MCF 10A (cell line): ENCODE results near the gene TPK1. TPM values are rescaled to one million over a fixed set of nuclear protein-coding genes. Genes with fewer than 3 reads are reported as not detected.
"Not testable (repeated sequence)": the region's sequence is repeated elsewhere in the genome, so short reads cannot be mapped to it uniquely, and the experiment has no call there.

Experiments used
- BruUV-seq: library from RNA; stranded (reverse); fragments of 400-500 nt; replicated peaks from 2 replicates; lab custom pipeline; 2021; lab: Mats Ljungman, UMichigan
- CTCF ChIA-PET: fragments of 300-600 bp; sonication (Branson Sonifier 250); formaldehyde crosslinking; extraction: SDS; loops from one replicate; lab custom pipeline; 2021; ENCODE audit warnings: antibody characterized with exemption, inconsistent platforms; lab: Yijun Ruan, JAX
- POLR2A ChIA-PET: fragments of 300-600, 350-650 bp; sonication (Branson Sonifier 250); formaldehyde crosslinking; extraction: SDS; loops from one replicate; lab custom pipeline; 2020; ENCODE audit warnings: antibody characterized with exemption, inconsistent platforms; lab: Yijun Ruan, JAX
- DNase-seq: peaks from one replicate; pipeline ENCODE4 v3.0.0-alpha.2; 2018; ENCODE audit not compliant: unreplicated experiment
- H3K27ac Mint-ChIP-seq: one replicate; pipeline ENCODE4 v1.8.0; 2022; ENCODE audit warnings: mild to moderate bottlenecking, low read depth, mixed read lengths; ENCODE audit not compliant: unreplicated experiment
- H3K27me3 Mint-ChIP-seq: one replicate; pipeline ENCODE4 v1.8.0; 2022; ENCODE audit warnings: mixed read lengths; ENCODE audit not compliant: insufficient read depth, unreplicated experiment
- H3K36me3 Mint-ChIP-seq: one replicate; pipeline ENCODE4 v1.8.0; 2022; ENCODE audit warnings: mild to moderate bottlenecking, moderate library complexity, mixed read lengths; ENCODE audit not compliant: insufficient read depth, unreplicated experiment
- H3K4me1 Mint-ChIP-seq: one replicate; pipeline ENCODE4 v1.8.0; 2022; ENCODE audit warnings: mixed read lengths; ENCODE audit not compliant: insufficient read depth, unreplicated experiment
- H3K4me3 Mint-ChIP-seq: one replicate; pipeline ENCODE4 v1.8.0; 2022; ENCODE audit warnings: mild to moderate bottlenecking, moderate library complexity, mixed read lengths; ENCODE audit not compliant: unreplicated experiment
- H3K9me3 Mint-ChIP-seq: one replicate; pipeline ENCODE4 v1.8.0; 2022; ENCODE audit warnings: mixed read lengths; ENCODE audit not compliant: unreplicated experiment
- intact Hi-C: fragments of 100-400 bp; cut with micrococcal nuclease; formaldehyde crosslinking; loops from 2 replicates; pipeline ENCODE4 v1.14.1; 2022
- total RNA-seq: library from RNA; stranded (reverse); gene quantifications from 2 replicates; pipeline ENCODE4 v1.2.3, GENCODE V29; 2022
- TF ChIP-seq, protein P1 (sequence below): fragments of 200-600 bp; IDR thresholded peaks from one replicate; pipeline ENCODE4 v1.8.0; 2022; ENCODE audit warnings: antibody characterized with exemption, mild to moderate bottlenecking; ENCODE audit not compliant: unreplicated experiment

TPK1 gene
- total RNA-seq, 1 experiment from 2014 or later: 8.8 TPM

DNA sequence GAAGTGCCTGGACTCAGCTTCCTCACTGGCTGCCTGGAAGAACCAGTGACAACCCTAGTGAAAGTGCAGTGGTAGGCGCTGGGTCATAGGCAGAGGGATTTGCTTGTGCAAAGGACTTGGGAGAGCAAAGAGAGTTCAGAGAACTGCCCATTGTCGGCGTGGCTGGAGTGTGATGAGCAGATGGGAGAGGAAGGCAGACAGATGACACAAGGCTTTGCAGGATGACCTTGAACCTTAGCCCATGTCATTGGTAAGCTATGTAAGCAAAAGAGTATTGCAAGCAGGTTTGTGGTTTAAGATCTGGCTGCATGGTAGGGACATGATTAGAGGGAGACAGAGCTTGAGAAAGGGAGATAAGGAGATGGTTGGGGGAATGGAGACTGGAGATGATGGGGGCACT, 397.1 kb downstream of the TPK1 start:
- POLR2A ChIA-PET: no interaction called here
- no peaks in the 10 kb centered on the region for H3K36me3 Mint-ChIP-seq
- no TSS peak for BruUV-seq
- TF ChIP-seq, protein P1, sequence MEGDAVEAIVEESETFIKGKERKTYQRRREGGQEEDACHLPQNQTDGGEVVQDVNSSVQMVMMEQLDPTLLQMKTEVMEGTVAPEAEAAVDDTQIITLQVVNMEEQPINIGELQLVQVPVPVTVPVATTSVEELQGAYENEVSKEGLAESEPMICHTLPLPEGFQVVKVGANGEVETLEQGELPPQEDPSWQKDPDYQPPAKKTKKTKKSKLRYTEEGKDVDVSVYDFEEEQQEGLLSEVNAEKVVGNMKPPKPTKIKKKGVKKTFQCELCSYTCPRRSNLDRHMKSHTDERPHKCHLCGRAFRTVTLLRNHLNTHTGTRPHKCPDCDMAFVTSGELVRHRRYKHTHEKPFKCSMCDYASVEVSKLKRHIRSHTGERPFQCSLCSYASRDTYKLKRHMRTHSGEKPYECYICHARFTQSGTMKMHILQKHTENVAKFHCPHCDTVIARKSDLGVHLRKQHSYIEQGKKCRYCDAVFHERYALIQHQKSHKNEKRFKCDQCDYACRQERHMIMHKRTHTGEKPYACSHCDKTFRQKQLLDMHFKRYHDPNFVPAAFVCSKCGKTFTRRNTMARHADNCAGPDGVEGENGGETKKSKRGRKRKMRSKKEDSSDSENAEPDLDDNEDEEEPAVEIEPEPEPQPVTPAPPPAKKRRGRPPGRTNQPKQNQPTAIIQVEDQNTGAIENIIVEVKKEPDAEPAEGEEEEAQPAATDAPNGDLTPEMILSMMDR: no peak
- no peaks in the 10 kb centered on the region for H3K9me3 Mint-ChIP-seq
- H3K4me1 Mint-ChIP-seq: no peaks in the 10 kb centered on the region
- H3K27me3 Mint-ChIP-seq: no peaks in the 10 kb centered on the region
- no peak overlapping the region for H3K4me3 Mint-ChIP-seq
- CTCF ChIA-PET: interaction anchor here (0.5 to 7.7 kb wide), 7 partner anchors 12 to 387 kb away, joined by 3 to 94 read pairs (median 15); partner anchors contain the start of gene NOBOX
- no peak for DNase-seq
- H3K27ac Mint-ChIP-seq: no peak overlapping the region
- intact Hi-C loops: no loop called here

DNA sequence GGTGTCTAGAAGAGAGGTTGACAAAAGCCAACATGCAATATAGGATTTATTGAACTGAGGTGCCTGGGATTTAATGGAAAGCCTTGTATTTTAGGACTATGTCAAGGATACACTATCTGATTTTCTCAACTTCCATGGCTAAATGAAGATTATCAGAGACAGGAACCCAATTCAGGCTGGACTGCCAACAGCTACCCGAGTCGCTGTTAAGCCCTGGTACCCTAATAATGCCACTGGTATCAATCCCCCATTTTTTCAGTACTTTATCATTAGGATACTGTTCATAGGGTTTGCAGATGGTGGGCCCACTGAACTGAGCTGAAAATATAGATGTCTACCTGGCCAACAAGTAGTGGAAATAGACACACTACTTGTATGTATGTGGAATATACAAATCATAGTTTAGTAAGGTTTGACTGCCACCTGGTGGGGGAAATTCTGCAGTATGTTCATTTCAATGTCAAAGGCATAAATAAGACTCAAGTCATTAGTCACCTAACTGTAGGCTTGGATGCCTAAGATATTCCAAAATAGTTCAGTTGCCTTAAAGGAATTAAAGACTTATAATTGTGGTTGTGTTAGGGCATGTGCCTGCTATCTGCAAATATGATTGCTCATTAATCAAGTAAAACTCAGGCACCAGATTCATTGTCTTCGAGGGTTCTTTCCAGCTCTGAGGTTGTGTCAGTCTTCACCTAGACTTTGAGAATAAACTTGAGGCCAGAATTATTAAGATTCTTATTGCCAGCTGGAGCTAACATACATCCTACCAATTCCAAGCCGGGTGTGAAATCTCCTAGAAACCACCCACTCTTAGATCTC, 398.3 kb downstream of the TPK1 start:
- Mint-ChIP-seq H3K4me1 (no peaks in the 10 kb centered on the region), H3K36me3 (no peaks in the 10 kb centered on the region), H3K4me3 (no peak overlapping the region), H3K27ac (no peak overlapping the region), H3K9me3 (no peaks in the 10 kb centered on the region), H3K27me3 (no peaks in the 10 kb centered on the region)
- ChIA-PET POLR2A (interaction anchor here (1.1 kb wide), 2 partner anchors 32 to 43 kb away, joined by 3 to 9 read pairs; no protein-coding TSS in a partner anchor), CTCF (interaction anchor here (0.6 to 7.7 kb wide), 28 partner anchors 8 to 1537 kb away, joined by 3 to 94 read pairs (median 6); partner anchors contain the start of gene NOBOX)
- TF ChIP-seq, protein P1: peak; percentile 67
- BruUV-seq: no TSS peak
- intact Hi-C loops: loop anchor here (1.0 kb wide), 2 partner anchors 29 to 46 kb away; no protein-coding TSS in a partner anchor
- DNase-seq: peak; percentile 74

DNA sequence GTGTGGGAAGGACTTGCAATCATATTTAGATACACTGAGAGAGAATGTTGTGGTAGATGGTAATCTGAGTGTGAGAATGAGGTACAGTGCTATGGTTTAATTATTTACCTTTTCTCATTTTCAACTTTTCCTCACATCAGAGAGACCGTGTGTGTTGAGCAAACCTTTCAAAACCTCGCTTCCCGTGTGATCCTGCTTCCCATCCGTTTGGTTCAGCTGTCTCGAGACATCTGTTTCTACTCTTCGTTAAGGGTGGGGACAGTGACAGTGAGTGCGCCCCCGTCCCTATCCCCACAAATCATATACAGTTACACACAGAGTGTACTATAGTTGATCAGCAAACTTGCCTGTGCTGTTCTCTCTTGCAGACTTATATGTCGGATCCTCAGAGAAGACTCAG, 399.4 kb downstream of the TPK1 start:
- Mint-ChIP-seq H3K9me3 (no peaks in the 10 kb centered on the region), H3K4me3 (no peak overlapping the region), H3K4me1 (no peaks in the 10 kb centered on the region), H3K27ac (no peak overlapping the region), H3K27me3 (no peaks in the 10 kb centered on the region), H3K36me3 (no peaks in the 10 kb centered on the region)
- ChIA-PET CTCF (interaction anchor here (0.6 to 7.7 kb wide), 17 partner anchors 8 to 59 kb away, joined by 3 to 94 read pairs (median 7); partner anchors contain the start of gene NOBOX), POLR2A (interaction anchor here (1.1 kb wide), 1 partner anchor 42 kb away, joined by 9 read pairs; no protein-coding TSS in a partner anchor)
- intact Hi-C loops: no loop called here
- BruUV-seq: no TSS peak
- TF ChIP-seq, protein P1: no peak
- no peak for DNase-seq

DNA sequence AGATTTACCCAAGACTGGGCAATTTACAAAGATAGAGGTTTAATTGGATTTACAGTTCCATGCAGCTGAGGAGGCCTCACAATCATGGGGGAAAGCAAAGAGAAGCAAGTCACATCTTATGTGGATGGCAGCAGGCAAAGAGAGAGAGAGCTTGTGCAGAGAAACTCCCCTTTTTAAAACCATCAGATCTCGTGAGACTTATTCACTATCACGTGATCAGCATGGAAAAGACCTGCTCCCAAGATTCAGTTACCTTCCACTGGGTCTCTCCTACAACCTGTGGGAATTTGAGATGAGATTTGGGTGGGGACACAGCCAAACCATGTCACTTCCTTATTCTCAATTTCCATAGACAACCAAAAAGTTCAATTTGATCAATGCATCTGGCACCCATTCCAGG, 407.4 kb downstream of the TPK1 start:
- H3K27me3 Mint-ChIP-seq: no peaks in the 10 kb centered on the region
- ChIA-PET CTCF (interaction anchor here (0.8 to 2.9 kb wide), 3 partner anchors 9 to 39 kb away, joined by 3 to 15 read pairs (median 5); no protein-coding TSS in a partner anchor), POLR2A (interaction anchor here (0.6 kb wide), 1 partner anchor 30 kb away, joined by 3 read pairs; no protein-coding TSS in a partner anchor)
- H3K9me3 Mint-ChIP-seq: peaks cover 15% of the 10 kb centered on the region
- TF ChIP-seq, protein P1: no peak
- no TSS peak for BruUV-seq
- H3K36me3 Mint-ChIP-seq: peaks cover 4% of the 10 kb centered on the region
- no peak overlapping the region for H3K27ac Mint-ChIP-seq
- DNase-seq: no peak
- intact Hi-C loops: no loop called here
- H3K4me3 Mint-ChIP-seq: no peak overlapping the region
- H3K4me1 Mint-ChIP-seq: no peaks in the 10 kb centered on the region

DNA sequence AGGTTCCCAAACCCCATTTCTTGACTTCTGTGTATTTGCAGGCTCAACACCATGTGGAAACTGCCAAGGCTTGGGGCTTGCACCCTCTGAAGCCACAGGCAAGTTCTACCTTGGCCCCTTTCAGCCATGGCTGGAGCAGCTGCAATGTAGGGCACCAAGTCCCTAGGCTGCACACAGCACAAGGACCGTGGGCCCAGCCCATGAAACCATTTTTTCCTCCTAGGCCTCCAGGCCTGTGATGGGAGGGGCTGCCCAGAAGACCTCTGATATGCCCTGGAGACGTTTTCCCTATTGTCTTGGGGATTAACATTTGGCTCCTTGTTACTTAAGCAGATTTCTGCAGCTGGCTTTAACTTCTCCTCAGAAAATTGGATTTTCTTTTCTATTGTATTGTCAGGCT, 408.3 kb downstream of the TPK1 start:
- CTCF ChIA-PET: interaction anchor here (2.9 kb wide), 1 partner anchor 10 kb away, joined by 15 read pairs; no protein-coding TSS in a partner anchor
- BruUV-seq, H3K4me1 Mint-ChIP-seq, H3K27me3 Mint-ChIP-seq, H3K36me3 Mint-ChIP-seq, H3K4me3 Mint-ChIP-seq, H3K27ac Mint-ChIP-seq, intact Hi-C loops, DNase-seq, POLR2A ChIA-PET: not testable (repeated sequence)
- peaks cover 15% of the 10 kb centered on the region for H3K9me3 Mint-ChIP-seq

DNA sequence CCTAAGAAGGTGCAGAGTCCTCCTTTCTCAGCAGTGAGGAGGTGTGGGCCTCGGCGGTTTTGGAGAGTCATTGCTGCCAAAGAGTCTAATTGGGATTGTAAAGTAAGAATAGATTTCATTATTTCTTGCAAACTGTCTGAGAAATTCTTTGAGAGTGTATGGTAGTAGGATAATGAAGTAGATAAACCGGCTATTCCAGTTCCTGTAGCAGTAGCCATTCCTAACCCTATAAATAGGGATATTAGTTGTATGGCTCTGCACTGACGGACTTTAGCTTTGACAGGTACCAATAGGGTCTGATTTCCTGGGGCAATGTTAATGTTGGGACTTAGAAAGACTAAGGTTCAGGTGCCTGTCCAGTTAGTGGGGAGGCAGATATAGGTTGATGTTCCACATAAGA, 416.9 kb downstream of the TPK1 start:
- H3K27ac Mint-ChIP-seq, H3K36me3 Mint-ChIP-seq, H3K9me3 Mint-ChIP-seq, DNase-seq, H3K27me3 Mint-ChIP-seq, POLR2A ChIA-PET, H3K4me3 Mint-ChIP-seq, intact Hi-C loops, BruUV-seq, CTCF ChIA-PET: not testable (repeated sequence)
- H3K4me1 Mint-ChIP-seq: peaks cover 13% of the 10 kb centered on the region
